ENCODE results near the gene MSRB1. TPM values are rescaled to one million over a fixed set of nuclear protein-coding genes. Genes with fewer than 3 reads are reported as not detected.

MSRB1 gene
- total and polyA plus RNA-seq, 4 donors, result 32.2 to 169 (median 98.0) TPM

DNA sequence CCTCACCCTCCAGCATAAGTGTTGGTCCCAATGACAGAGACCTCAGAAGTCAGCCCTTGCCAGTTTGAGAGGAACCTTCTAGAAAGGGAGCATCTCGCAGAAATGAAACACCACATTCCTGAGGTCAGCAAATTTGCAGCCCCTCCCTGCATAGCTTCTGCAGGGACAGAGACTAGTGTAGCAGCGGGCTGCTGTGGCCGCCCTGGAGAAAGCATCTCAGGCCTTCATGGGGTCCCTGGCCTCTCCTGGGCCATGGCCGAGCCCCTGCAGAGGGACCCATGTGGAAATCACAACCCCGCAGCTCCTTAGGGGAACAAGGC lies 36.2 kb downstream of the MSRB1 start:
- 89% methylated on average over 5 of the region's 5 CpGs for WGBS

DNA sequence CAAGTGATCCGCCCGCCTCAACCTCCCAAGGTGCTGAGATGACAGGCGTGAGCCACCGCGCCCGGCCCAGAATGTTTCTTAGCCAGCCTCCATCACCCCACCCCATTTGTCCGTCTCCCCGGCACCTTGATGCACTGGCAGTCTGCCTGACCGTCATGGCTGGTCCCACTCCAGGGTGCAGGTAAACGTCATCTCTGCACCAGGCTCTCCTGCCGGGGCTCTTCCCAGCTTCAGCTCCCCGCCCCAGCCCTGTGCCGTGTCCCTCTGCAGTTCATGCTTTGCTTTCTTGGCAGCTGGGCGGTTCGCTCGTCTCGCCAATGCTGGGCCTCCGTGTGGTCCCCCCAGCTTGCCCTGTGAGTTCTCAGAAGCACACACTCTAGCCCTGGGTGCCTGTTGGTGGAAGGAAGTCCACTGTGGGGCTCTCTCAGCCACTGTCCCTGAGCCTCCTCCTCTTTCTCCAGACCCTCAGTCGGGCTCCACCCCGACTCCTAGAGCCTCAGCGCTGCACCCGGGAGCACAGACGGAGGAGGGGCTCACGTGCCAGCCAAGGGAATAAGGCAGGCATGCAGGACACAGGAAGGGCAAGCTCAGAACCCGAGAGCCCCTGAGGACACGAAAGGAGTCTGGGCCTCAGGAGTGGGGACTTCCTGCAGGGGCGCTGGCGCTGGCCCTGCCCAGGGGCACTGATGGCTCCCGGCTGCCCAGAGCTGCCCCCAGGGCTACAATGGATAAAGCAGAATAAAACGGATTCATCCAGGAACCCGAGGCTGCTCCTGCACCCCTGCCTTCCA lies 36.7 kb downstream of the MSRB1 start:
- 61% methylated on average over 31 of the region's 31 CpGs for WGBS
- H3K9me3 ChIP-seq (ENCODE audit: control insufficient read depth in 4 of 4, low read length in 3 of 4), result no peaks in the 10 kb centered on the region
- no peak for TF ChIP-seq RAD21 (IDR thresholded peaks at IDR 0.05)
- TF ChIP-seq TAF1 (conservative IDR thresholded peaks at IDR 0.05), result no peak
- TF ChIP-seq NR2F2 (IDR thresholded peaks at IDR 0.05), result no peak
- no peak for DNase-seq (ENCODE audit: low spot score)
- H3K9ac ChIP-seq (ENCODE audit: low read depth in 1 of 2, low read length in 2 of 2), result no peak overlapping the region
- H3K27ac ChIP-seq (ENCODE audit: low read depth in 1 of 2, low read length in 2 of 2), result no peak overlapping the region
- H3K36me3 ChIP-seq (ENCODE audit: control insufficient read depth in 4 of 4, insufficient read depth in 3 of 4, low read depth in 1 of 4, low read length in 3 of 4), result no peaks in the 10 kb centered on the region
- no peaks in the 10 kb centered on the region for H3K4me1 ChIP-seq (ENCODE audit: control insufficient read depth in 4 of 4, insufficient read depth in 4 of 4, low read length in 3 of 4)
- H3K4me3 ChIP-seq (ENCODE audit: low read depth in 1 of 3, low read length in 3 of 3), result no peak overlapping the region
- H3K27me3 ChIP-seq (ENCODE audit: control insufficient read depth in 4 of 4, insufficient read depth in 4 of 4, low read length in 3 of 4), result no peaks in the 10 kb centered on the region

More for the DNA sequence above, 36.2 kb downstream of the MSRB1 start:
- Histone ChIP-seq H3K4me3 (ENCODE audit: low read depth in 1 of 3, low read length in 3 of 3) (no peak overlapping the region), H3K36me3 (ENCODE audit: control insufficient read depth in 4 of 4, insufficient read depth in 3 of 4, low read depth in 1 of 4, low read length in 3 of 4) (no peaks in the 10 kb centered on the region), H3K4me1 (ENCODE audit: control insufficient read depth in 4 of 4, insufficient read depth in 4 of 4, low read length in 3 of 4) (no peaks in the 10 kb centered on the region), H3K27ac (ENCODE audit: low read depth in 1 of 2, low read length in 2 of 2) (no peak overlapping the region), H3K9me3 (ENCODE audit: control insufficient read depth in 4 of 4, low read length in 3 of 4) (no peaks in the 10 kb centered on the region), H3K27me3 (ENCODE audit: control insufficient read depth in 4 of 4, insufficient read depth in 4 of 4, low read length in 3 of 4) (no peaks in the 10 kb centered on the region), H3K9ac (ENCODE audit: low read depth in 1 of 2, low read length in 2 of 2) (no peak overlapping the region)
- no peak for TF ChIP-seq RXRA (IDR thresholded peaks at IDR 0.05)
- no peak for TF ChIP-seq FOXA1 (IDR thresholded peaks at IDR 0.05)
- TF ChIP-seq, protein P1, sequence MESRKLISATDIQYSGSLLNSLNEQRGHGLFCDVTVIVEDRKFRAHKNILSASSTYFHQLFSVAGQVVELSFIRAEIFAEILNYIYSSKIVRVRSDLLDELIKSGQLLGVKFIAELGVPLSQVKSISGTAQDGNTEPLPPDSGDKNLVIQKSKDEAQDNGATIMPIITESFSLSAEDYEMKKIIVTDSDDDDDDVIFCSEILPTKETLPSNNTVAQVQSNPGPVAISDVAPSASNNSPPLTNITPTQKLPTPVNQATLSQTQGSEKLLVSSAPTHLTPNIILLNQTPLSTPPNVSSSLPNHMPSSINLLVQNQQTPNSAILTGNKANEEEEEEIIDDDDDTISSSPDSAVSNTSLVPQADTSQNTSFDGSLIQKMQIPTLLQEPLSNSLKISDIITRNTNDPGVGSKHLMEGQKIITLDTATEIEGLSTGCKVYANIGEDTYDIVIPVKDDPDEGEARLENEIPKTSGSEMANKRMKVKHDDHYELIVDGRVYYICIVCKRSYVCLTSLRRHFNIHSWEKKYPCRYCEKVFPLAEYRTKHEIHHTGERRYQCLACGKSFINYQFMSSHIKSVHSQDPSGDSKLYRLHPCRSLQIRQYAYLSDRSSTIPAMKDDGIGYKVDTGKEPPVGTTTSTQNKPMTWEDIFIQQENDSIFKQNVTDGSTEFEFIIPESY (IDR thresholded peaks at IDR 0.05), result no peak
- no peak for TF ChIP-seq NR2F2 (IDR thresholded peaks at IDR 0.05)
- no peak for DNase-seq (ENCODE audit: low spot score)

DNA sequence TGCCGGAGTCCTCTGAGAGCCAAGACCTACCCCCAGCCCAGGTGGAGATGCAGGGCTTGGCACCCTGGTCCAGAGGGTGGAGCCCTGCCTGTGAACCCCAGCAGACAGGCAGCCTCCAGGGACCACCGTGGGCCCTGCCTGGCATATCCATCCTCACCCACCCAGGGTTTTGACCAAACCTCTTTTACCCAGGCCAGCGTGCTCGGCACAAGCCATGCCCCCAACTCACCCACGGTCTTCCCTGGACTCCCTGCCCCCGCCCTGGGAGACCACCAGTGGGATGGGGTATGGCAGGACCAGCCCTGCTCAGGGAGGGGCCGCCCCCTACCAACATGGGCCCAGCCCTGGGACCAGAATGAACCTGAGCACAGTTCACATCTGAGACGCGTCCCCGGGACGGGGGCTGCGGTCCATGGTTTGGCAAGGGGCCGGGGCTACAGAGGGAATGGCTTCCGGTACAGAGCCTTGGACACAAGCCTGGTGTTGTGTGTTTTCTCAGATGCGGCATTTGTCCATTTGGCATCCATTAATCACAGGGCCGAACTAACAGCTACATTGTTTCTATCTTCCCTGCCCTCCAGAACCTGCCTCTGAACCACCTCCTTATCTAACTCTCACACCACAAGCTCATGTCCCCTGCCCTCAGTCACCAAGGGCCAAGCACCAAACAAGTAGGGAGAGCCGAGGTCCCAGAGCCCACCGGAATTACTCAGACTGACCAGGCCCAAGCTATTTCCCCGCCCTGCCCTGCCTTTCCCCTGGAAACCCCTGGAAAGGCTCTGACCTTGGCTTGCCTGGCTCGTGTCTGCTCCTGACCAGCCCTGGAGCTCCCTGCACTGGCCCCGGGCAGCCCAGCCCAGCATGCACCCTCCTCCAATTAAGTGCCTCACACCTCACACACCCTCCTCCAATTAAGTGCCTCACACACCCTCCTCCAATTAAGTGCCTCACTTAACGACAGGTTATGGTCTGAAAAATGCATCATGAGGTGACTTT lies 38.9 kb downstream of the MSRB1 start:
- TF ChIP-seq SP1 (IDR thresholded peaks at IDR 0.05), result no peak
- TF ChIP-seq NR2F2 (IDR thresholded peaks at IDR 0.05), result peak; percentile 18
- TF ChIP-seq, protein P2, sequence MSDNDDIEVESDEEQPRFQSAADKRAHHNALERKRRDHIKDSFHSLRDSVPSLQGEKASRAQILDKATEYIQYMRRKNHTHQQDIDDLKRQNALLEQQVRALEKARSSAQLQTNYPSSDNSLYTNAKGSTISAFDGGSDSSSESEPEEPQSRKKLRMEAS (IDR thresholded peaks at IDR 0.05), result no peak
- no peaks in the 10 kb centered on the region for H3K27me3 ChIP-seq (ENCODE audit: control insufficient read depth in 4 of 4, insufficient read depth in 4 of 4, low read length in 3 of 4)
- no peak for DNase-seq (ENCODE audit: low spot score)

DNA sequence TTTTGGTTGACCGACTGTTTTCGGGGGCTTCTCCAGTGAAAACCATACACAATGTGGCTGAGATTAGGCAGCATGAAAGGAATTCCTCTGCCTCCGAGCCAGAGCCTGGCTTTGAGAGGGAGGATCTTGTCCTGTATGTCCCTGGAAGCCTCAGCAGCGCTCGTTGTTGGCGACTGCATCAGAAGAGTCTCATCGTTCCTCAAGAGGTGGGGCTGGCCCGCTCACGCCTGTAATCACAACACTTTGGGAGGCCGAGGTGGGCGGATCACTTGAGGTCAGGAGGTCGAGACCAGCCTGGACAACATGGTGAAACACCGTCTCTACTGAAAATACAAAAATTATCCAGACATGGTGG lies 39.8 kb downstream of the MSRB1 start:
- Histone ChIP-seq H3K27me3 (ENCODE audit: control insufficient read depth in 4 of 4, insufficient read depth in 4 of 4, low read length in 3 of 4) (no peaks in the 10 kb centered on the region), H3K9me3 (ENCODE audit: control insufficient read depth in 4 of 4, low read length in 3 of 4) (no peaks in the 10 kb centered on the region), H3K4me1 (ENCODE audit: control insufficient read depth in 4 of 4, insufficient read depth in 4 of 4, low read length in 3 of 4) (peaks cover 0 to 8% (median 4%) of the 10 kb centered on the region in 4 donors), H3K9ac (ENCODE audit: low read depth in 1 of 2, low read length in 2 of 2) (no peak overlapping the region), H3K27ac (ENCODE audit: low read depth in 1 of 2, low read length in 2 of 2) (no peak overlapping the region), H3K36me3 (ENCODE audit: control insufficient read depth in 4 of 4, insufficient read depth in 3 of 4, low read depth in 1 of 4, low read length in 3 of 4) (no peaks in the 10 kb centered on the region), H3K4me3 (ENCODE audit: low read depth in 1 of 3, low read length in 3 of 3) (no peak overlapping the region)
- 80% methylated on average over 13 of the region's 13 CpGs for WGBS
- no peak for DNase-seq (ENCODE audit: low spot score)
- TF ChIP-seq FOXA1 (IDR thresholded peaks at IDR 0.05) (no peak), GABPA (IDR thresholded peaks at IDR 0.05 in 1 of 2, conservative IDR thresholded peaks at IDR 0.05 in 1 of 2) (no peak), FOXA2 (IDR thresholded peaks at IDR 0.05) (no peak), HNF4A (conservative IDR thresholded peaks at IDR 0.05) (no peak), RXRA (IDR thresholded peaks at IDR 0.05) (no peak), EGR1 (IDR thresholded peaks at IDR 0.05; ENCODE audit: low read depth in 2 of 2) (no peak)
- TF ChIP-seq, protein P1 (IDR thresholded peaks at IDR 0.05), result no peak

More for the DNA sequence above, 38.9 kb downstream of the MSRB1 start:
- Histone ChIP-seq H3K4me1 (ENCODE audit: control insufficient read depth in 4 of 4, insufficient read depth in 4 of 4, low read length in 3 of 4) (peaks cover 0 to 8% (median 4%) of the 10 kb centered on the region in 4 donors), H3K9me3 (ENCODE audit: control insufficient read depth in 4 of 4, low read length in 3 of 4) (no peaks in the 10 kb centered on the region), H3K36me3 (ENCODE audit: control insufficient read depth in 4 of 4, insufficient read depth in 3 of 4, low read depth in 1 of 4, low read length in 3 of 4) (no peaks in the 10 kb centered on the region), H3K27ac (ENCODE audit: low read depth in 1 of 2, low read length in 2 of 2) (no peak overlapping the region), H3K4me3 (ENCODE audit: low read depth in 1 of 3, low read length in 3 of 3) (no peak overlapping the region), H3K9ac (ENCODE audit: low read depth in 1 of 2, low read length in 2 of 2) (no peak overlapping the region)
- 85% methylated on average over 22 of the region's 22 CpGs for WGBS
